EL (cell line): Measurements from ENCODE around the gene EMILIN2.

Source experiments
- DNase-seq: peaks from one replicate; pipeline ENCODE4 v3.0.0-alpha.2; 2016

EMILIN2 gene

DNA sequence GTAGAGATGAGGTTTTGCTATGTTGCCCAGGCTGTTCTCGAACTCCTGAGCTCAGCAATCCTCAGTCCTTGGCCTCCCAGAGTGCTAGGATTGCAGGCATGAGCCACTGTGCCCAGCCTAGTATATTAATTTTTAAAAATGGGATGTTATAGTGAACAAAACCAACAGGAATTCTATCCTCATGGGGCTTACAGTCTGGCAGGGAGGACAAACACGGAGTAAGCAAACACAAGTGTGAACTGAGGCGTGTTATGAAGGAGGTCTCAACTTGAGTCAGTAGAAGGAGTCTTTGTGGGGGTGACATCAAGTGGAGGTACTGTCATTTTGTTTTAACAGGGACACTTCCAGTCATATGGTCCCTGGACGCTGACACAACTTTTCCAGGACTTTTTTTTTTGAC, 33.1 kb downstream of the EMILIN2 start:
- DNase-seq, result no peak

DNA sequence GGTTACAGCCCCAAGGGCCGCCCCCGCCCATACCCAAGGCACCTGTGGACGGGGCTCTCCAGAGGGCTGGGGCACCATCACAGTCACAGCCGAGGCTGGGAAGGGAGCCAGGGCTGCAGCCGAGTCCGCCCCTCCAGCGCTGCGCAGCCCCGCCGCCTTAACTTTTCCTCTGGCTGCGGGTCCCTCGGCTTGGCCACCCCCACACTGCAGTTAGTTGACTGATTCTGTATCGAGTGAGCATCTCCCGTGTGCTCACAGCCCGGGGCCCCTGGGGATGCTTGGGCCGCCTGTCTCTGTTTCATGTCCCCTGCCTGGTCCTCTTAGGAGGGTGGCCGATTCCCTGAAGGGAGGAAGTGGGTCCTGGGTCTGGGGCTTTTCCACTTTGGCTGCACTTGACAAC, 33.7 kb downstream of the EMILIN2 start:
- no peak for DNase-seq

DNA sequence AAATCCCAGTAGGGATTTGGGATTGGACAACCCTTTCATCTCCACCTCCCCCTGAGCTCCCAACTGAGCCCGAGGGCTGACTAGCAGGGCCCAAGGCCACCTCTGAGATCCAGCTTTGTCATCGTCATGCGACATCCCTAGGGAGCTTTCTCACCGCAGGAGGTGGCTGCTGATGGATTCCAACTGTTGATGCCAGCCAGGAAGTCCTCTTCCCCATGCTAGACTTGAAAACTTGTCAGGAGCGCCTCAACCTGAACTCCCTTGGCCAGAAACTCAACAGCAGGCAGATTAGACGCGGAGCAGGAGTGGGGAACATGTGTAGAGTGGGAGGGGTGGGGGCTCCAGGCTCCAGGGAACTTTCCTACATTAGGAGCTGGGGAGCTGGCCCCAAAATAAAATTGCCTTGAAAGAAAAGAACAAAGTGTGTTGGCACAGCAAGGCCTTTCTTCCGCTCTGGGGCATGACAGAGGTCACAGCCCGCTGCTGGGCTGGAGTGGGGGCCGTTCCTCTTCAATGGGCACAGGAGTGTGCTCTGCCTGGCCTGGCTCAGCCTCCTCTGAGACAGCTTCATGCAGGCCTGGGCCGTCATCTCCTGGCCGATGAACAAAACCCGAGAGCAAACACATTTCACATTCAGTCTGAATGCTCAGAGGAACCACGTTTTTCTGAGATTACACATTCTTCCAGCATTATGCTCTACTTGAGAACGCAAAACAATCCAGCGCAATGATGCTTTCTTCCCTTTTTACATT, 34.5 kb downstream of the EMILIN2 start:
- peak; percentile 88 for DNase-seq

DNA sequence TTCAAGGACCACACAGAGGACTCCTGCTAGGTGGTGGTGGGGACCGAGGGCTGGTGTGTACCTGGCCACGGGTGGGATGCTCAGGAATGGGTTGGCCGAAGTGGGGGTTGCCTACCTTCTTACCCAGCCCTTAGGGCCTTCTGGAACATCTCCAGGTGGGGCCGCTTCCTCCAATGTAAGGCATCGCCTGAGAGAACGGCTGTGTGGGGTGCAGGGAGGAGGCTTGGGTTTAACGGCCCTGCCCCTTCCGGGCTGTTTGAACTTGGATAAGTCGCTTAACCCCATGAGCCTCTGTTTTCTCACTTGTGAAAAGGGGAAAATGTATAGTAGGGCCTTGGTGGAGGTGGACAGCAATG, 35.0 kb downstream of the EMILIN2 start:
- no peak for DNase-seq

DNA sequence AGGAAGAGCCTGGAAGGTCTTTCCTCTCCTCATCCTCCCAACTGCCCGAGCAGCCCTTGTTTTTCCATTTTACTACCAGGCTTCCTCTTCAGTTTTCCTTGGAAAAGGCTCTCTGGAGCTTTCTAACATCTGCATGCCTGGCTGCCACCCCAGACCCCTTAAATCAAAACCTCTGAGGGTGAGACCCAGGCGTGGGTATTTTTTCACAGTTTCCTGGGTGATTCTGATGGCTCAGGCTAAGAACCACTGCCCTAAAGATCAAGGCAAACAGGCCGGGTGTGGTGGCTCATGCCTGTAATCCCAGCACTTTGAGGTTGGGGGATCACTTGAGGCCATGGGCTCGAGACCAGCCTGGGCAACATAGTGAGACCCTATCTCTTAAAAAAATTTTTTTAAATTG, 35.4 kb downstream of the EMILIN2 start:
- DNase-seq, result no peak

DNA sequence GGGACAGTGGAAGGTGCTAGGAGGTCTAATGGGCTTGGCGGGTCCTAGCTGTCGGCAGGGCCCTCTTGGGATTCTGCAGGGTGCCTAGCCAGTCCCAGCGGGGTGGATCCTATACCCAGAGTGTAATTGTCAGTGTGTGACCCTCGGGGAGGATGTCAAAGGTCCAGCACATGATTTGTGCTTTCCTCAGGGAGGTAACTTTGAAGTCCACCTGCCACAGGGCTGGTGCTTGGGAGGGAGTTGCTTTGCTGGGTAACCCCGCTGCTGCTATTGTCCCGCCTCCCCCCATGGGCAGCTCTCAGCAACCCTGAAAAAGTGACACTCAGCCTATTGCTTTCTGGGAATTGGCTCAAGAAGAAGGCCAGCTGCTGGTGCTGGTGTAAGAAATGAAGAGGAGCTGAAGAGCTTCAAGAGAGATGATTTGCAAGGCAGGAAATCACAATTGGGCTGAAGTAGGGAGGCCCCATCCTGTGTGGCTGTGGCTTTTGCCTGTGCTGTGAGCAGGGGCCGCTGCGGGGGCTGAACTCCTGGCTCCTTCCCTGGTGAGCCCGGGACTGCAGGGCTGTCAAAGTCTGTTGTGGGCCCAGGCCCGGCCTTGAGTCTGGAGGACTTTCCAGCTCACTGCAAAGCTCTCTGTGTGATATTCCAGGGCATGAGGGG, 36.4 kb downstream of the EMILIN2 start:
- no peak for DNase-seq

DNA sequence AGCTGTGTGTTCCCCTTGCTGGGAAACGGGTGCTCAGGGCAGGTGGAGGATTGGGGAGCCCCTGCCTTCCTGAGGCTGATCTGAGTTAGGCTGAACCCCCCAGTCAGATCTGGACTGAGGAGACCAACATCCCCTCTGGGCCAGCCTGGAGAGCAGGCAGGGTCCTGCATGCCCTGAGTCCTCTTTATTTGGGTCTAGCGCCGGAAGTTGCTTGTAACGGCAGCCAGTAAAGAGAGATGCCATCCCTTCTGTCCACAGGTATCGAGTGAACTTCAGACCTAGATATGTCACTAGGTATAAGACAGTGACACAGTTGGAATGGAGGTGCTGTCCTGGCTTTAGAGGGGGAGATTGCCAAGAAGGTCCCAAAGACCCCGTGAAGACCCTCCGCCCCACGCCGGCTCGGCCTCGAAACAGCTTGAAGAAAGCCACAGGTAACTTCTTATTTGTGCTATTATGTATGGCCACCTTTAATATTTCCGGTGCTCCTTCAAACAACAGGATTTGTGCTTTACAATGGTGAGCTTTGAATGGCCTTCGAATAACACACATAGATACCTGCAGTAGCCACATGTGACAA, 38.0 kb downstream of the EMILIN2 start:
- DNase-seq, result no peak

DNA sequence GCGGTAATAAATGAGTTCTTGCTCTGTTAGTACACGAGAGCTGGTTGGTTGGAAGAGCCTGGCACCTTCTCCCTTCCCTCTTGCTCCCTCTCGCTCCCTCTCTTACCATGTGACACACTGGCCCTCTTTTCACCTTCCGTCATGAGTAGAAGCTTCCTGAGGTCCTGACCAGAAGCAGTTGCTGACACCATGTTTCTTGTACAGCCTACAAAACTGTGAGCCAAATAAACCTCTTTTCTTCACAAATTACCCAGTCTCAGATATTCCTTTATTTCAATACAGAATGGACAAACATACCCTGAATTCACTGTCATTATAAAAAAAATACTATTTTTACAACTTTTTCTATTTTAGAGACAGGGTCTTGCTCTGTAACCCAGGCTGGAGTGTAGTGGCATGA, 40.7 kb downstream of the EMILIN2 start:
- no peak for DNase-seq

DNA sequence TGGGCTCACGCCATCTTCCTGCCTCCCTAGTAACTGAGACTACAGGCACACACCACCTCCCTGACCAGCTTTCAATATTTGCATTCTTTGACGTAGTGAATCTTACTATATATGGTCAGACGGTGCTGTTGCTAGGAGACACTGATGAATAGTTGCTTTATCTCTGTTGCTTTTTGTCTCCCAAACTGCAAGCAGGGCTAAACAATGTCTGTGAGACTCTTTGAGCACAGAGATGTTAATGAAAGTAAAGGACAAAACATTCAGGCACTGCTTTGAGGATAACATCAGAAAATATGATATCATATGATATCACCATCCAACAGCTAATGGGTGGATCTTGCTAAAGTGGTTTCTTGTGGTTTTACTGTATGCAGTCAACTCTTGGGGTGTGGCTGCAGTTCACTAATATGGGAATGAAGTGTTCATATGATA, 43.0 kb downstream of the EMILIN2 start:
- no peak for DNase-seq

DNA sequence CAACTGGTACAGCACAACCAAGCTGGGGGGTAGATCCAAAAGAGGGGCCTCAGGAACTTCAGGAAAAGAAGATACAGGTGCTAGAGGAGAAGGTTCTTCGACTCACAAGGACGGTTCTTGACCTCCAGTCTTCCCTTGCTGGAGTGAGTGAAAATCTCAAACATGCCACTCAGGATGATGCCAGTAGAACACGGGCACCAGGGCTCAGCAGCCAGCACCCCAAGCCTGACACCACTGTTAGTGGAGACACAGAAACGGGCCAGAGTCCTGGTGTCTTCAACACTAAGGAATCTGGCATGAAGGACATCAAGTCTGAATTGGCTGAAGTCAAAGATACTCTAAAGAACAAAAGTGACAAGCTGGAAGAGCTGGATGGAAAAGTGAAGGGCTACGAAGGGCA, 43.8 kb downstream of the EMILIN2 start:
- no peak for DNase-seq

DNA sequence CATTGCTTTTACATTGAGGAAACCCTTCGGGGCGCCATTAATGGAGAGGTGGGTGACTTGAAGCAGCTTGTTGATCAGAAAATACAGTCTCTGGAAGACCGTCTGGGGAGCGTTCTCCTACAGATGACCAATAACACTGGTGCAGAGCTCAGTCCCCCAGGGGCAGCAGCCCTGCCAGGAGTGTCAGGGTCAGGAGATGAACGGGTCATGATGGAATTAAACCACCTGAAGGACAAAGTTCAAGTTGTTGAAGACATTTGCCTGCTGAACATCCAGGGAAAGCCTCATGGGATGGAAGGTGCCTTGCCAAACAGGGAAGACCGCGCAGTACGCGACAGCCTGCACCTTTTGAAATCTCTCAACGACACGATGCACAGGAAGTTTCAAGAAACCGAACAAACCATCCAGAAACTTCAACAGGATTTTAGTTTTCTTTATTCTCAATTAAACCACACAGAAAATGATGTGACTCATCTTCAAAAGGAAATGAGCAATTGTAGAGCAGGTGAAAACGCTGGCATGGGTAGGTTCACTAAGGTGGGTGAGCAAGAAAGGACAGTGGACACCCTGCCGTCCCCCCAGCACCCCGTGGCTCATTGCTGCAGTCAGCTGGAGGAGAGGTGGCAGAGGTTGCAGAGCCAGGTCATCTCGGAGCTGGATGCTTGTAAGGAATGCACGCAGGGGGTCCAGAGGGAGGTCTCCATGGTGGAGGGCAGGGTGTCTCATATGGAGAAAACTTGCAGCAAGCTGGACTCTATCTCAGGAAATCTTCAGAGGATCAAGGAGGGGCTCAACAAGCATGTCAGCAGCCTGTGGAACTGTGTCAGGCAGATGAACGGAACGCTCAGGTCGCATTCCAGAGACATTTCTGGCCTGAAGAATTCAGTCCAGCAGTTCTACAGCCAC, 45.0 kb downstream of the EMILIN2 start:
- DNase-seq, result no peak

DNA sequence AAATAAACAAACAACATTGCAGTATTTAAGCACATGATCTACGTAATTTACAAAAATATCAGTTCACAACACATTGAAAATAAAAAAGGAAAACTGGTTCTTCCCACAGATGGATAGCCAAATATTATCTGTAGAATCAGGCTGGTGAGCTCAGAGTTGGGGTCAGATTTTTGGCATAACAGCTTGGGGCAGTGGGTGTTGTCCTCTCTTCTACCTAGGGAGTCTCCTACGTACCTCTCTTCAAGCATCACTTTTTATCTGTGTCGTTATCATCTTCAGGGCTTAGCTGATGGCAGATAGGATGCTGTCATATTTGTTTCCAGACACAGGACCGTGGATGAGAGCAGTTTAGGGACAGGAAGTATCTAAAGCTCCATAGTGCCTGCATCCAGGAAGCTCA, 46.2 kb downstream of the EMILIN2 start:
- no peak for DNase-seq

DNA sequence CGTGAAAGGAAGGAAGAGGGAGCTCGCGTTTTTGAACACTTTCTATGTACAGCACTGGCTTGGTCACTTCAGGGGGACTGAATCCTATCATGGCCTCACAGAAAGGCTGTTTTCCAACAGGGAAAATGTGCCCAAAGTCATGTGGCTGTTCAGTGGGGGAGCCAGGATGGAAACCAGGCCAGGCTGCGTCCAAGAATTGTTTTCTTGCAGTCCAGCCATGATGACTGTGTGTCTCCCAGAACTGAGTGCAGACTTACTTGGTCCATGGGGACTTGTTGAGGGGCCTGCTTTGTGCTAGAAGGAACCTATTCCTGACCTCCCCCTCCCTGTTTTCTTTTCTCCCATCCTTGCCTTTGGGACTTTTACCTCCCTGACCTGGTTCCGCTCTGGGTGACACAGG, 46.9 kb downstream of the EMILIN2 start:
- DNase-seq, result no peak

DNA sequence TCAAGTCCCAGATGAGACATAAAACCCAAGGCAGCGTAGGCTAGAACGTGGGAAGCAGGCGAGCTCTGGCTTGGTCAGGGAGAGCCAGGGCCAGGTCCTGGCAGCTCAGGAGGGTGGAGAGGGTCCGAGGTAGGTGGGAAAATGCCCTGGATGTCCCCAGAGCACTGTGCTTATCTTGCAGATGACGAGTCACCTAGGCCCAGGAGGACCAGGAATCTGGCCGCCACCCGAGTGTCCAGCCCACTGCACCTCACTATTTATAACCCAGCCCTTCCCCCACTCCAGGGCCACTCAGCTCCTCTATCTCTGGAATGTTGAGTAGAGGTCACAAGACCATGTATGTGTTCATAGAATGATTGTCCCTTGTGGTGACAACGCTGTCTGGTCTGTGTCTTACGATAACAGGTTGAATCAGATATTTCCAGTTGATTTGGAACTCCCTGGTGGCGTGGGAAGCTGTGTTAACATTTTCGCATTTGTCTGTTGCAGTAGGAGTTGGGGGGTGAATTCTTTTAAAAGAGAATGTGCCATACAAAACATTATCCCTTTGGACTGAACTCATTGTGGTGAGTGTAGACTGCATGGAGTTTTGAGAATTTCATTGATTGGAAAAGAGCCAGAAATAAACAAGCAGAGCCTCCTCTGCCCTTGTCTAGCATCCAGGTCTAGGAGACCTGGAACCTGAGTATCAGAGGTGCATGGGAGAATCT, 47.5 kb downstream of the EMILIN2 start:
- no peak for DNase-seq

DNA sequence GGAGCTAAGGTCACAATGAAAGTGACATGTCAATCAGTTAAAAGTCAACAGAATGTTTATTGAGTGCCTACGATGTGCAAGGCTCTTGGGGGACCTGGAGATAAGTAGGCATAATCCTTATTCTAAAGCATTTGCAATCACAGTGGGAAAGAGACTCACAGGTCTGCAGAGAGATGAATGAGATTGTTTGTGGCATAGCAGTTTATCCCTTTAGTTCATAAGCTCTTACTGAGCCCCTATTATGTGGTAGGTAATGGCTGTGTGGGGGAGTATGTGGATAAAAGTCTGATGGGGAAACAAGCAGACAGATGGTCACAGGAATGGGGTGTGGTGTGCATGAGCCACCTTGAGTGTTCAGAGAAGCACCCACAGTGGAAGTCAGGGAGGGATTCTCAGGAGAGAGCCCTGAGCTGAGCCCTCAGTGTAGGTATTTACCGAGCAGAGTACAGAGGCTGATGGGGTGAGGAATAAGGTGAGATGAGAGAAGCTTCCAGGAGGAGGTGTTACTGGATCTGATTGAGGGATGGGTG, 48.1 kb downstream of the EMILIN2 start:
- DNase-seq, result no peak

DNA sequence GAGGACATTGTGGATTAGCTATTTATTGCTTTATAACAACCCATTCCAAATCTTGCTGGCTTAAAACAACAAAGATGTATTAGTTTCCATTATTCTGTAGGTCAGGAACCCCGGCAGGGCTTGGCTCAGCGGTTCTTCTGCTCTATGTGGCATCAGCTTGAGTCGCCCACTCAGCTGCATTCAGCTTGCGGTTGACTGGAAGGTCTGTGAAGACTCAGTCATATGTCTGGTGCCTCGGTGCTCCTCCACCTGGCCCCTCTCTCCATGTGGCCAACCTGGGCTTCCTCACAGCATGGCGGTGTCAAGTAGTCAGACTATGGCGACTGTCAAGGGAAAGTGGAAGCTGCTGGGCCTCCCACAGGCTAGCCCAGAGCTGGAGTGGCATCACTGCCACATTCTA, 48.6 kb downstream of the EMILIN2 start:
- no peak for DNase-seq

DNA sequence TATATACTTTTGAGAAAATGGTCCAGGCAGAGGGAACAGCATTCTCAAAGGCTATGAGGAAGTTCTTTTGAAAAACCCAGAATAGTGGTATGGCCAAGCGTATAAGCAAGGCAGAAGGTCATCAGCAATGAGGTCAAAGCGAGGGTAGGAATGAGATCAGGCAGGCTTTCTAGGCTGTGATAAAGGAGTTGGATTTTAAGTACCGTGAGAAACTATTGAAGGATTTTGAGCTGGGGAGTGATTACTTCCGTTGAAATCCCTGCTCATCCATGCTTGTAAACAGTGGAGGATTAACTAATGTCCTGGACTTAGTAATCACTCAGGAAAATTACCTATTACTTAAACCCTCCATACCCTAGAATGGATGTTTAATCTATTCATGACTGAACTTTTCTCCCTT, 50.2 kb downstream of the EMILIN2 start:
- no peak for DNase-seq

DNA sequence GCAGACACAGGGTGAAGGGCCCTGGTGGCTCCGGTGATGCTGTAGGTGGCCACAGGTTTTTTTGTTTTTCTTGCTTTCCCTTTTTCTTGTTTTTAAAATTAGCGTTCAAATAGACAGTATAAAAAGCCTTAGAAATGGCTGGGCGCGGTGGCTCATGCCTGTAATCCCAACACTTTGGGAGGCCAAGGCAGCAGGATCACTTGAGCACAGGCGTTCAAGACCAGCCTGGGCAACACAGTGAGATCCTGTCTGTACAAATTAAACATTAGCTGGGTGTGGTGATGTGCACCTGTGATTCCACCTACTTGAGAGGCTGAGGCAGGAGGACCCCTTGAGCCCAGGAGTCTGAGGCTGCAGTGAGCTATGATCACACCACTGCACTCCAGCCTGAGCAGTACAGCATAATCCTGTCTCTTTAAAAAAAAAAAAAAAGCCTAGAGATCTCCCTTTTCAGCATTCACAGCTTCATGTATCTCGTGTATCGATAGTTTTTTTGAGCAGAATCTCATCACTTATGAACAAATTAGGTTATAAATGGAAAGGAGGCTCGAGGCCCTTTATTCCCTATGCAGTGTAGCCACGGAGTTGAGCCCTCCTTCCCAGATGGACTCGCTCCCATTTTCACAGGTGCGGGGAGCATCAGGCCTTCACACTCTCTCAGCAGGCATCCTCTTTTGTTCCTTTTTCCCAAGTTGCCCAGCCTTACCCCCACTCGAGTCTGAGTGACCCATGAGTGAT, 50.8 kb downstream of the EMILIN2 start:
- no peak for DNase-seq

DNA sequence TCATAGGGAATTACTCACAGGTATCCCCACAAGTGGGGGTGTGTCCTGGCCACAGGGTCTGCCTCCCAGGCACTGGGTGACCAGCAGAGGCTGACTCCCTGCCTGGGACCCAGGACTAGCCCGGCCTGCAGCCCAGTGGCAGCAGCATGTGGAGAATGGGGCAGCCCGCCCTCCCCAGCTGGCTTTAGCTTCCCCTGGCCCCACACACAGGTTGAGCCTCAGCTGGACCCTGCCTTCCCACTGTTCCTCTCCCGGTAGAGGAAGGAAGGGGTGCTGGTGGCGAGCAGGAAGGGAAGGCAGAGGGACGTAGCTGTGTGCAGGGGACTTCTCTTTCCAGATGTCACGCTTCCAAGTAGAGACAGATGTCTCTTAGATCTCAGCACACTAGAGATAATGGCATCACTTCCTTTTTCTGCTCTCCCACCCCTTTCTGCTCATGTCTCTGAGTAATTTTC, 51.4 kb downstream of the EMILIN2 start:
- DNase-seq, result peak; percentile 73

DNA sequence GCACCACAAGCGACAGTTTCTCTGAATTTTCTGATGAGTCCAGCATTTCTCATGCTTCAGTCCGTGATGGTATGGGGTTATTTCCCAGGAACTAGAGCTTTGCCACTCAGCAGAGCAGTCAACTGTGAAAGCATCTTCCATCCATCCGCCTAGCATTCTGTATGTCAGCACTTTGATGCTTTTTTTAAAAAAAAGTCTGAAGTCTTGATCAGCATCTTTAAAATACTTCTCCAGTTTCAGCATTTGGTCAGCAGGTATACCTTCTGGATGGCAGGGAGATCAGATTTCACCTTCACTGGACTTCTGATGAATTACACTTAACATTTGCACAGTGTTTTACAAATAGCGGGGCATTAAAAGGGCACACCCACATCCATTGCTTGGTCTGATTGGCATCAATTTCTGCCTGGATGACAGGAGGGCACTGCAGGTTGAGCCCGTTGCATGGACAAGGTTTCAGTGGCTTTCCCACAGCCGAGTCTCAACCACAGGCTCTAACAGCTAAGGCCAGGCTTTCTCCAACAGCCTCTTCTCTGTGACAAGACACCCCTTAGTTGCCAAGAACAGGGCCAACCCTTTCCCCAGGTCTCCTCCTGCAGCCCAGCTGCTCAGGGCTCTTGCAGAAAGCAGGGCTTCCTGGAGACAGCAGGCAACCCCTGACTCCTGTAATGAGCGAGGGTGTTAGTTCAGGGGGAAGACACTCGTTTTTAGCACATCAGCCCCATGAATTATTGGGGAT, 54.0 kb downstream of the EMILIN2 start:
- no peak for DNase-seq

DNA sequence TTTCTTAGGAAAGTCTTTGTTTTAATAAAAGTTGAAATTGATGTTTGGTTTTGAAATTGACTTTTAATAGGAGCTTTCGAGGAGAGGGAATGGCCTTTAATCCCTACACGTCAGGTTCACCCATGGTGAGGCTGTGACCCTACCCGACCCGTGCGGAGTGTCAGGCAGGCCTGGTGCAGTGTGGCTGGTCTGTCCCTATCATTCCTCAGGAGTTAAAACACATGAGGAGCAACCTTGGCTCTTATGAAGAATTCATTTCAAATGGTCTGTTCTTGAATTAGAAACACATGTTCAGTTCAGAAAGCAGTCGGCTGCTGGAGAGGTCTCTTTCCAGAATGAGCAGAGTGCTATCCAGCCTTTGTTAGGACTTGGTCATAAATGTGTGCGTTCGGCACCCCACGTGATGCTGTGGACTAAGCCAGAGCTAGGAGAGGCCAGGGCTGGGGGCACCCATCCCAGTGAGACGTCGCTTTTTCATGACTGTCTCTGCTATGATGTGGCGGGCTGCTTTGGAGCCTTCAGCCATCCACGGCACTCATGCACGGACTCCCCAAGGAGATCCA, 54.7 kb downstream of the EMILIN2 start:
- no peak for DNase-seq
